ENCODE results near the gene GRB10. TPM values are rescaled to one million over a fixed set of nuclear protein-coding genes. Genes with fewer than 3 reads are reported as not detected.
A peak's percentile ranks its signal among the peaks of the same experiment; 100 is the strongest.

GRB10 gene
- polyA plus RNA-seq, 3 donors, result 1.3 to 3.1 (median 1.5) TPM

DNA sequence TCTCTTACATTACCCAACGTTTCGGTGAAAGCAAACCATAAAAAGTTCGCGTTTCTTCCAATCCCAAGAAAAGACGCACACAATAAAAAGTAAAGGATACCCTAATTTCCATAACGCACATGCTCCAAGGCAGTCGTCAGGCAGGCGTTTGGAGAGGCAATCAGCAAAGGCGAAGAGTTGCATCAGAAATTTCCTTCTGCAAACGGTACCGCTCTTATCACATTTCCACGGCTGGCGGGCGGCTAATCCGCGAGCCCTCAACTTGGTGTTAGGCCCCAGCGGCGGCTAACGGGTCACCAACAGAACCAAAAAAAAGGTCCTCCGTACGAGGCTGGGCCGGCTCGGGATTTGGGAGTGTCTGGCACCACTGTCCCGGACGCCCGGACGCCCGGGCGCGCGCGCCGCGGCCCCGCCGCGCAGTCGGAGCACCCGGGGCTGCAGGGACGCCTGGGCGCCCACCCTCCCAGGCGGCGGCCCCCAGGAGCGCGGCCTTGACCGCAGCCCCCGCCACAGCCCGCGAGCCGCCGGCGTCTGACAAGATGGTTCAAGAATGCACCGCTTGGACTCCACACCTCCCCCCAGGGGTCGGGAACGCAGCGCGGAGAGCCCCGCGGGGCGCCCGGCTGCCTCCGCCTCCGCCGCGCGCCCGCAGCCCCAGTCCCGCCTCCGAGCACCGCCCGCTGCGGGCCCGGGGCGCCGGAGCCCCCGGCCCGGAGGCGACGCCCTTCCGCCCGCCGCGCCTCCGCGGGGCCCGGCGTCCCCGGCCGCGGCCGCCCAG, 9.8 kb upstream of the GRB10 start:
- H3K4me2 ChIP-seq (replicated peaks; ENCODE audit: extremely low read depth, low read length, poor library complexity, severe bottlenecking), result peak overlapping the region; percentile 86
- peaks cover 0 to 4% of the 10 kb centered on the region in 2 donors for H3K36me3 Mint-ChIP-seq
- no peaks in the 10 kb centered on the region for H3K36me3 ChIP-seq (replicated peaks in 1 of 2; ENCODE audit: control insufficient read depth in 1 of 2, insufficient read depth in 2 of 2, low read length in 2 of 2)
- H3K4me3 Mint-ChIP-seq, result peak overlapping the region; percentile 77 to 93
- under 1% methylated on average over 91 of the region's 91 CpGs for WGBS (ENCODE audit: insufficient coverage)
- H3K9ac ChIP-seq (ENCODE audit: insufficient read depth, low read length, poor library complexity, severe bottlenecking), result peak overlapping the region; percentile 38
- H3K9me3 Mint-ChIP-seq, result peaks cover 2 to 16% (median 11%) of the 10 kb centered on the region in 7 donors
- peaks cover 18 to 36% of the 10 kb centered on the region in 2 donors for H3K27me3 ChIP-seq (ENCODE audit: control insufficient read depth in 2 of 2, insufficient read depth in 2 of 2, low read length in 2 of 2)
- no peak overlapping the region for H3K27ac ChIP-seq (ENCODE audit: low read depth in 1 of 2, low read length in 2 of 2)
- DNase-seq, result peak in 1 of 3 donors; percentile 17
- no peak for TF ChIP-seq CTCF (IDR thresholded peaks at IDR 0.05)
- H3K79me2 ChIP-seq (ENCODE audit: insufficient read depth, low read length), result peaks cover 18% of the 10 kb centered on the region
- peaks cover 14 to 16% of the 10 kb centered on the region in 2 donors for H3K4me1 ChIP-seq (ENCODE audit: control insufficient read depth in 1 of 2, insufficient read depth in 2 of 2, low read length in 2 of 2)
- H3K9me3 ChIP-seq (replicated peaks in 1 of 2; ENCODE audit: control insufficient read depth in 1 of 2, insufficient read depth in 1 of 2, low read length in 2 of 2), result peaks cover 9 to 13% of the 10 kb centered on the region in 2 donors
- H2AFZ ChIP-seq (ENCODE audit: insufficient read depth, low read depth, low read length, poor library complexity, severe bottlenecking), result peak overlapping the region; percentile 66
- intact Hi-C loops (cut with micrococcal nuclease), result no loop called here
- H3K27ac Mint-ChIP-seq, result peak overlapping the region in 2 of 7 donors; percentile 30 to 50
- peaks cover 18 to 33% (median 23%) of the 10 kb centered on the region in 3 donors for H3K27me3 Mint-ChIP-seq (ENCODE audit: low read depth in 3 of 3)
- H3K4me1 Mint-ChIP-seq, result peaks cover 17% of the 10 kb centered on the region
- H4K20me1 ChIP-seq (ENCODE audit: insufficient read depth, low read length), result peaks cover 7% of the 10 kb centered on the region
- peak overlapping the region; percentile 46 to 75 (median 59) for H3K4me3 ChIP-seq (replicated peaks in 1 of 3; ENCODE audit: low read depth in 2 of 3, low read length in 3 of 3)

DNA sequence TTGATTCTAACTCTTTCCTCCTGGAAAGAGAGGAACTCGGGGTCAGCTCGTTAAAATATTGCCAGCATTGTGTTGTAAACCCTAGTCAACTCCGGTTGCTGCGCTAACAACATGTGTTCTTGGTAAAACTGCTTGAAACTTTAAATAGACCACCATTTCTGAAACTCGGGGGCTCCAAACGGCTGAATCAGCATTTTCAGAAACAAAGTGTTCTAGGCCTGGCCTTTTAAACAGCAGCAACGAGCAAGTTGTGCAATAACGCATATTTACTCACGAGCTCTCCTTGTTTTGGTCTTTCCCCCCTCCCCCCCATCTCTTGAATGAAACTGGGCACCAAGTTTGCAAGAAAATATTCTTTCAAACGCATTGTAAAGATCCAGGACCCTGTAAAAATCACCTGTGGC, 9.2 kb upstream of the GRB10 start:
- H3K9me3 ChIP-seq (replicated peaks in 1 of 2; ENCODE audit: control insufficient read depth in 1 of 2, insufficient read depth in 1 of 2, low read length in 2 of 2), result peaks cover 9 to 14% of the 10 kb centered on the region in 2 donors
- H3K27me3 ChIP-seq (ENCODE audit: control insufficient read depth in 2 of 2, insufficient read depth in 2 of 2, low read length in 2 of 2), result peaks cover 18 to 36% of the 10 kb centered on the region in 2 donors
- H4K20me1 ChIP-seq (ENCODE audit: insufficient read depth, low read length), result peaks cover 7% of the 10 kb centered on the region
- Mint-ChIP-seq H3K4me3 (peak overlapping the region; percentile 77 to 93), H3K4me1 (peaks cover 17% of the 10 kb centered on the region), H3K27ac (peak overlapping the region in 1 of 7 donors; percentile 50), H3K27me3 (ENCODE audit: low read depth in 3 of 3) (peaks cover 16 to 33% (median 25%) of the 10 kb centered on the region in 3 donors), H3K9me3 (peaks cover 2 to 16% (median 11%) of the 10 kb centered on the region in 7 donors), H3K36me3 (peaks cover 0 to 4% of the 10 kb centered on the region in 2 donors)
- peaks cover 18% of the 10 kb centered on the region for H3K79me2 ChIP-seq (ENCODE audit: insufficient read depth, low read length)
- H3K27ac ChIP-seq (ENCODE audit: low read depth in 1 of 2, low read length in 2 of 2), result no peak overlapping the region
- TF ChIP-seq CTCF (IDR thresholded peaks at IDR 0.05), result no peak
- H3K36me3 ChIP-seq (replicated peaks in 1 of 2; ENCODE audit: control insufficient read depth in 1 of 2, insufficient read depth in 2 of 2, low read length in 2 of 2), result no peaks in the 10 kb centered on the region
- H3K4me2 ChIP-seq (replicated peaks; ENCODE audit: extremely low read depth, low read length, poor library complexity, severe bottlenecking), result peak overlapping the region; percentile 86
- H3K4me3 ChIP-seq (replicated peaks in 1 of 3; ENCODE audit: low read depth in 2 of 3, low read length in 3 of 3), result peak overlapping the region; percentile 46 to 75 (median 59)
- H2AFZ ChIP-seq (ENCODE audit: insufficient read depth, low read depth, low read length, poor library complexity, severe bottlenecking), result peak overlapping the region; percentile 66
- H3K4me1 ChIP-seq (ENCODE audit: control insufficient read depth in 1 of 2, insufficient read depth in 2 of 2, low read length in 2 of 2), result peaks cover 14 to 16% of the 10 kb centered on the region in 2 donors
- DNase-seq, result no peak
- 0% methylated on average over 10 of the region's 10 CpGs for WGBS (ENCODE audit: insufficient coverage)
- intact Hi-C loops (cut with micrococcal nuclease), result no loop called here
- peak overlapping the region; percentile 38 for H3K9ac ChIP-seq (ENCODE audit: insufficient read depth, low read length, poor library complexity, severe bottlenecking)

All from CD14-positive monocyte (primary cell).